Astrocyte of the cerebellum (primary cell): ENCODE measurements around the gene DDX19B.
"Not testable (repeated sequence)": the region's sequence is repeated elsewhere in the genome, so short reads cannot be mapped to it uniquely, and the experiment has no call there.

Experiments
- DNase-seq: peaks from one replicate; pipeline ENCODE4 v3.0.0-alpha.2; 2011; ENCODE audit warnings: low read depth
- H3K4me3 ChIP-seq: 2 replicates; pipeline ENCODE4 v1.5.1; 2011; ENCODE audit warnings: mild to moderate bottlenecking, low read depth, low read length, moderate library complexity
- CTCF ChIP-seq: IDR thresholded peaks from 2 replicates; pipeline ENCODE4 v1.5.1; 2012; ENCODE audit warnings: low read length, low read depth, moderate library complexity, mild to moderate bottlenecking; ENCODE audit errors: missing control alignments
- in situ Hi-C: cut with HindIII; loops from 2 replicates; pipeline ENCODE4 v1.10.0; 2017; ENCODE audit warnings: low sequenced_read_pairs

Gene DDX19B

DNA sequence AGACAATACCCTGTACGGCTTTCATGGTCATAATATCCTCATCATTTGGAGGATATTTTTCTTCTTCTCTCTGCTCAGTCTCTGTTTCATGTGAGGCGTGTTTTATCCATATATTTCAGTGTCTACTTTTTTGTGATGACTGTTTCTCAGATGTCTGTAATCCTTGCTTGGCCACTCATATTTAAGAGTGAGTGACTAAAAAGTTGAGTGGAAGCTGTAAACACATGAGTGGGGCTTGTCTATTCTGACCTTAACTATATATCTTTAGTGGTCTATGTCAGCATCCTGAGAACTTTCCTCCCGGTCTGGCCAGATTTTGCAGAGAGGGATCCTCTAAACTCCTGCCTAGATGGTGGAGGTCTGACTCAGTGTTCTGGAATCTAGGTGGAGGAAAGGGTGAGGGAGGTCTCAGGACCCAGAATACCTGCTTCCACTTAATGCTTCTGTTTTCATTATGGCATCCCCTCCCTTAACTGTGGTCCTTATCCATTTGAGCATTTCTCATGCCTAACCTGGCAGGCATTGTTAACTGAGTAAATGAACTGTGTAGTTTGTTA is 6.0 kb downstream of the DDX19B start:
- DNase-seq = no peak
- no peak overlapping the region for H3K4me3 ChIP-seq
- no peak for TF ChIP-seq CTCF
- in situ Hi-C loops = no loop called here

DNA sequence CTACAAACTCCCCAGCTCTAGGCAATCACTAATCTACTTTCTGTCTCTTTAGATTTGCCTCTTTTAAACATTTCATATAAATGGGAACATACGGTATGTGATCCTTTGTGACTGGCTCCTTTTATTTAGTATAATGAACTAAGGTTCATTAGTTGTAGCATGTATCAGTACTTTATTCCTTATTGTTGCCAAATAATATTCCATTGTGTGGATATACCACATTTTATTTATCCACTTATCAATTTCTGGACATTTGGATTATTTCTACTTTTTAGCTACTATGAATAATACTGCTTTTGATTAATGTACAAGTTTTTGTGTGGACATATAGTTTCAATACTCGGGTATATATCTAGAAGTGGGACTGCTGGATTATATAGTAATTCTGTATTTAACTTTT is 7.9 kb downstream of the DDX19B start:
- TF ChIP-seq CTCF = no peak
- no peak for DNase-seq
- in situ Hi-C loops = no loop called here
- H3K4me3 ChIP-seq = no peak overlapping the region

GRCh38 chr16:70307726-70308125 is 8.7 kb downstream of the DDX19B start:
- H3K4me3 ChIP-seq, in situ Hi-C loops, DNase-seq: not testable (repeated sequence)

DNA sequence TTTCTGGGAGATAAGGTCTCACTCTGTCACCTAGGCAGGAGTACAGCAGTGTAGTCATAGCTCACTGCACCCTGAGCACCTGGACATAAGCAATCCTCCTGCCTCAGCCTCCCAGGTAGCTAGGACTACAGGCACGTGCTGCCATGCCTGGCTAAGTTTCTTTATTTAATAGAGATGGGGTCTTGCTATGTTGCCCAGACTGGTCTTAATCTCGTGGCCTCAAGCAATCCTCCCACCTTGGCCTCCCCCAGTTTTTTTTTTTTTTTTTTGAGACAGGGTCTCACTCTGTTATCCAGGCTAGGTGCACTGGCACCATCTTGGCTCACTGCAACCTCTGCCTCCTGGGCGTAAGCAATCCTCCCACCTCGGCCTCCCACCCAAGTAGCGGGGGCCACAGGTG is 21.1 kb downstream of the DDX19B start:
- no peak for DNase-seq
- in situ Hi-C loops = no loop called here
- no peak for TF ChIP-seq CTCF
- no peak overlapping the region for H3K4me3 ChIP-seq

DNA sequence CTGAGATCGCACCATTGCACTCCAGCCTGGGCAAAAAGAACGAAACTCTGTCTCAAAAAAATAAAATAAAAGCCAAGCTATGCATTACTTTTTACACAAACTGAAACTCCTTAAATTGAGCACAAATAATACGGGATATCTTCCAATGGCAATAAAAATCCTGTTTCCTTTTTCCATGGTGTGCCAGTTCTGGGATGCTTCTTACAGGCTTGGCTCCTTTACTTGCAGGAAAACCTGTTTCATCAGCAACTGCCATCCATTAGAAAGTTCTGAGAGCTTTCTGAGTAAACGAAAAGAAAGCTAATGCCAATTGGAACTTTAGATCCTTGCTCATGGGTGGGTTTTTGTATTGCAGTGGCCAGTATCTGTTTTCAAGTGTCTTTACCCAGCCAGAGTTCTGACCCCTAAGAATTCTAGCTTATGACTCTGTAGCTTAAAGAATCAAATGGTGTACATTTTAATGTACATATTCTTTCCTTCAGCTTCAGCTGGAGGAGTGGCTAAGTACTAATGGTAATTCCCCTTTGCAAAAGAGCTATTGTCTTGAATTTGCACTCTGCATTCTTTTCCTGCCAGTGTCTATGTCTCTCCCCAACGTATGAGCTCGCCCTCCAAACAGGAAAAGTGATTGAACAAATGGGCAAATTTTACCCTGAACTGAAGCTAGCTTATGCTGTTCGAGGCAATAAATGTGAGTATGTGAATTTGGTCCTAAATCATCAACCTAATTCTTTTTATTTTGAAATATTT is 26.2 kb downstream of the DDX19B start:
- TF ChIP-seq CTCF = no peak
- in situ Hi-C loops = no loop called here
- no peak overlapping the region for H3K4me3 ChIP-seq
- no peak for DNase-seq

GRCh38 chr16:70331091-70331490 is 32.1 kb downstream of the DDX19B start:
- no peak for DNase-seq
- H3K4me3 ChIP-seq = no peak overlapping the region
- in situ Hi-C loops = no loop called here
- TF ChIP-seq CTCF = no peak

- no peak for DNase-seq
- TF ChIP-seq CTCF = peak; percentile 62
- in situ Hi-C loops = no loop called here
- H3K4me3 ChIP-seq = no peak overlapping the region
Measured at GRCh38 chr16:70331588-70332358, 32.8 kb downstream of the DDX19B start.

GRCh38 chr16:70332728-70333127 is 33.7 kb downstream of the DDX19B start:
- H3K4me3 ChIP-seq, in situ Hi-C loops, DNase-seq: not testable (repeated sequence)
